SU-DHL-6 (cell line): ENCODE results near the gene RAP1GAP2.

ENCODE experiments used
- H2AFZ ChIP-seq: fragments of 200-600 bp; sonication (generic); 2 replicates; pipeline ENCODE4 v1.6.1; 2014; ENCODE audit warnings: low read depth, mild to moderate bottlenecking, moderate library complexity, mixed read lengths, antibody characterized with exemption, low read length; ENCODE audit not compliant: severe bottlenecking
- H3F3A ChIP-seq: fragments of 200-600 bp; shearing (Covaris generic); 2 replicates; pipeline ENCODE4 v1.6.0; 2016; ENCODE audit warnings: antibody characterized with exemption, mild to moderate bottlenecking; ENCODE audit not compliant: insufficient read depth
- H3K27ac ChIP-seq: fragments of 200-600 bp; sonication (generic); 2 replicates; pipeline ENCODE4 v1.5.1; 2016; ENCODE audit warnings: low read depth, mild to moderate bottlenecking, low read length, moderate library complexity, mixed read lengths
- H3K27me3 ChIP-seq: fragments of 200-600 bp; sonication (generic), shearing (Covaris generic); 2 replicates; pipeline ENCODE4 v1.6.0; 2014; ENCODE audit warnings: mild to moderate bottlenecking, low read length
- H3K36me3 ChIP-seq: fragments of 200-600 bp; sonication (generic); 2 replicates; pipeline ENCODE4 v1.6.1; 2014; ENCODE audit warnings: mild to moderate bottlenecking, low read length, mixed read lengths
- H3K4me2 ChIP-seq: fragments of 300-600, 200-600 bp; shearing (Covaris generic), sonication (generic); 2 replicates; pipeline ENCODE4 v1.6.0; 2014; ENCODE audit warnings: low read length, low read depth, mild to moderate bottlenecking; ENCODE audit not compliant: poor library complexity, severe bottlenecking
- H3K4me3 ChIP-seq: fragments of 200-600 bp; sonication (generic); 2 replicates; pipeline ENCODE4 v1.5.1; 2014; ENCODE audit warnings: antibody characterized with exemption, low read length, mild to moderate bottlenecking, mixed read lengths; ENCODE audit not compliant: insufficient read depth, poor library complexity, severe bottlenecking
- H3K79me2 ChIP-seq: fragments of 200-600 bp; sonication (generic); 2 replicates; pipeline ENCODE4 v1.6.1; 2014; ENCODE audit warnings: mild to moderate bottlenecking, low read length, moderate library complexity; ENCODE audit not compliant: insufficient read depth
- H3K9ac ChIP-seq: fragments of 200-600 bp; sonication (generic); 2 replicates; pipeline ENCODE4 v1.7.0; 2014; ENCODE audit warnings: mild to moderate bottlenecking, low read length
- H3K9me2 ChIP-seq: fragments of 200-600 bp; sonication (generic); replicated peaks from 2 replicates; pipeline ENCODE4 v1.6.1; 2014; ENCODE audit warnings: low read length; ENCODE audit not compliant: insufficient read depth
- H3K9me3 ChIP-seq: fragments of 200-600 bp; sonication (generic); 2 replicates; pipeline ENCODE4 v1.6.1; 2014; ENCODE audit warnings: low read length, mixed read lengths; ENCODE audit not compliant: insufficient read depth
- H4K20me1 ChIP-seq: fragments of 200-600 bp; sonication (generic); 2 replicates; pipeline ENCODE4 v1.6.1; 2014; ENCODE audit warnings: low read depth, mild to moderate bottlenecking, antibody characterized with exemption, low read length, moderate library complexity, mixed read lengths
- CTCF ChIP-seq: fragments of 200-600 bp; sonication (generic); IDR thresholded peaks from one replicate; pipeline ENCODE4 v1.5.1; 2017; ENCODE audit warnings: antibody characterized with exemption, mild to moderate bottlenecking, low read length, moderate library complexity; ENCODE audit not compliant: insufficient read depth, poor library complexity, severe bottlenecking
- EZH2phosphoT487 ChIP-seq: fragments of 200-600 bp; sonication (generic), shearing (Covaris generic); conservative IDR thresholded peaks from 2 replicates; pipeline ENCODE4 v1.6.1; 2018; ENCODE audit warnings: mild to moderate bottlenecking, antibody characterized with exemption, low read length, moderate library complexity, mixed read lengths

The RAP1GAP2 gene

GRCh38 chr17:2925011-2925410, 128.8 kb downstream of the RAP1GAP2 start:
- H3K9me3 ChIP-seq = no peaks in the 10 kb centered on the region
- no peak overlapping the region for H3K4me2 ChIP-seq
- H3K4me3 ChIP-seq = no peak overlapping the region
- no peaks in the 10 kb centered on the region for H3K9me2 ChIP-seq
- no peaks in the 10 kb centered on the region for H3F3A ChIP-seq
- no peak overlapping the region for H3K27ac ChIP-seq
- no peaks in the 10 kb centered on the region for H4K20me1 ChIP-seq
- H2AFZ ChIP-seq = no peak overlapping the region
- no peaks in the 10 kb centered on the region for H3K79me2 ChIP-seq
- no peak for TF ChIP-seq EZH2phosphoT487
- no peak for TF ChIP-seq CTCF
- no peaks in the 10 kb centered on the region for H3K27me3 ChIP-seq
- no peaks in the 10 kb centered on the region for H3K36me3 ChIP-seq
- H3K9ac ChIP-seq = no peak overlapping the region

GRCh38 chr17:2926019-2926650, 129.9 kb downstream of the RAP1GAP2 start:
- no peaks in the 10 kb centered on the region for H3K79me2 ChIP-seq
- H3K4me3 ChIP-seq = no peak overlapping the region
- H3K9ac ChIP-seq = no peak overlapping the region
- TF ChIP-seq CTCF = no peak
- no peak for TF ChIP-seq EZH2phosphoT487
- H3K36me3 ChIP-seq = no peaks in the 10 kb centered on the region
- no peak overlapping the region for H3K27ac ChIP-seq
- H2AFZ ChIP-seq = no peak overlapping the region
- no peaks in the 10 kb centered on the region for H3K27me3 ChIP-seq
- H3F3A ChIP-seq = 0 out of 2 replicates have a peak, but pooled peaks cover 4% of the 10 kb centered on the region
- no peaks in the 10 kb centered on the region for H3K9me3 ChIP-seq
- H3K9me2 ChIP-seq = no peaks in the 10 kb centered on the region
- no peaks in the 10 kb centered on the region for H4K20me1 ChIP-seq
- H3K4me2 ChIP-seq = no peak overlapping the region

- 0 out of 2 replicates have a peak, but pooled peaks cover 4% of the 10 kb centered on the region for H3F3A ChIP-seq
- no peak for TF ChIP-seq CTCF
- no peak for TF ChIP-seq EZH2phosphoT487
- H3K9ac ChIP-seq = no peak overlapping the region
- H3K27ac ChIP-seq = no peak overlapping the region
- no peaks in the 10 kb centered on the region for H3K9me2 ChIP-seq
- H3K4me2 ChIP-seq = no peak overlapping the region
- H3K79me2 ChIP-seq = no peaks in the 10 kb centered on the region
- H3K36me3 ChIP-seq = no peaks in the 10 kb centered on the region
- no peak overlapping the region for H3K4me3 ChIP-seq
- H4K20me1 ChIP-seq = no peaks in the 10 kb centered on the region
- H3K27me3 ChIP-seq = no peaks in the 10 kb centered on the region
- H3K9me3 ChIP-seq = no peaks in the 10 kb centered on the region
- no peak overlapping the region for H2AFZ ChIP-seq
Measured at GRCh38 chr17:2928294-2928890, 132.2 kb downstream of the RAP1GAP2 start.
